ENCODE measurements around the gene TMEM30A.

The TMEM30A gene

GRCh38 chr6:75220357-75220756 lies 64.2 kb downstream of the TMEM30A start:
- Histone ChIP-seq H2BK15ac (replicated peaks; ENCODE audit: low read depth) (no peak overlapping the region), H3K4me3 (ENCODE audit: low read length) (no peak overlapping the region), H3K9ac (ENCODE audit: low read length) (no peak overlapping the region), H3K79me2 (ENCODE audit: control insufficient read depth, insufficient read depth, low read length) (no peaks in the 10 kb centered on the region), H3K4me2 (ENCODE audit: low read length) (no peak overlapping the region), H3K18ac (ENCODE audit: low read length) (no peak overlapping the region), H2BK120ac (ENCODE audit: low read depth, low read length) (no peak overlapping the region), H3K56ac (ENCODE audit: low read length) (no peak overlapping the region), H3K36me3 (ENCODE audit: control insufficient read depth, insufficient read depth, low read length) (no peaks in the 10 kb centered on the region), H4K8ac (ENCODE audit: low read depth, low read length) (no peak overlapping the region), H3K4ac (ENCODE audit: low read depth, low read length) (no peak overlapping the region), H2BK5ac (ENCODE audit: low read length) (no peak overlapping the region), H3K4me1 (ENCODE audit: control insufficient read depth, low read depth, low read length) (no peaks in the 10 kb centered on the region), H2AK5ac (ENCODE audit: low read length) (no peak overlapping the region), H4K5ac (ENCODE audit: low read length) (no peak overlapping the region), H3K27me3 (ENCODE audit: insufficient read depth, low read length, poor library complexity) (no peaks in the 10 kb centered on the region), H3K27ac (ENCODE audit: low read depth, low read length) (no peak overlapping the region), H3K79me1 (ENCODE audit: low read length) (no peaks in the 10 kb centered on the region), H3K23ac (ENCODE audit: low read length) (no peak overlapping the region)
- no CpG with 5 or more reads among the region's 1 CpG for WGBS (ENCODE audit: extremely low coverage, insufficient coverage, low lambda C conversion rate)
- no peak for DNase-seq

GRCh38 chr6:75219263-75219662 lies 65.3 kb downstream of the TMEM30A start:
- H2BK15ac ChIP-seq (replicated peaks; ENCODE audit: low read depth) = no peak overlapping the region
- H3K4me1 ChIP-seq (ENCODE audit: control insufficient read depth, low read depth, low read length) = no peaks in the 10 kb centered on the region
- H3K79me2 ChIP-seq (ENCODE audit: control insufficient read depth, insufficient read depth, low read length) = no peaks in the 10 kb centered on the region
- no peaks in the 10 kb centered on the region for H3K27me3 ChIP-seq (ENCODE audit: insufficient read depth, low read length, poor library complexity)
- H3K79me1 ChIP-seq (ENCODE audit: low read length) = no peaks in the 10 kb centered on the region
- no peak overlapping the region for H4K5ac ChIP-seq (ENCODE audit: low read length)
- H3K4ac ChIP-seq (ENCODE audit: low read depth, low read length) = no peak overlapping the region
- no peak overlapping the region for H2BK120ac ChIP-seq (ENCODE audit: low read depth, low read length)
- no peak overlapping the region for H3K23ac ChIP-seq (ENCODE audit: low read length)
- no peak overlapping the region for H3K56ac ChIP-seq (ENCODE audit: low read length)
- WGBS (ENCODE audit: extremely low coverage, insufficient coverage, low lambda C conversion rate) = no CpG with 5 or more reads among the region's 3 CpGs
- H3K4me2 ChIP-seq (ENCODE audit: low read length) = no peak overlapping the region
- no peak overlapping the region for H3K9ac ChIP-seq (ENCODE audit: low read length)
- no peak overlapping the region for H4K8ac ChIP-seq (ENCODE audit: low read depth, low read length)
- no peak overlapping the region for H3K4me3 ChIP-seq (ENCODE audit: low read length)
- DNase-seq = no peak
- no peaks in the 10 kb centered on the region for H3K36me3 ChIP-seq (ENCODE audit: control insufficient read depth, insufficient read depth, low read length)
- no peak overlapping the region for H2AK5ac ChIP-seq (ENCODE audit: low read length)
- H3K27ac ChIP-seq (ENCODE audit: low read depth, low read length) = no peak overlapping the region
- no peak overlapping the region for H2BK5ac ChIP-seq (ENCODE audit: low read length)
- H3K18ac ChIP-seq (ENCODE audit: low read length) = no peak overlapping the region

- no peak overlapping the region for H3K18ac ChIP-seq (ENCODE audit: low read length)
- H3K4ac ChIP-seq (ENCODE audit: low read depth, low read length) = no peak overlapping the region
- no peak overlapping the region for H3K23ac ChIP-seq (ENCODE audit: low read length)
- no peak overlapping the region for H3K4me3 ChIP-seq (ENCODE audit: low read length)
- H3K4me2 ChIP-seq (ENCODE audit: low read length) = no peak overlapping the region
- no peaks in the 10 kb centered on the region for H3K4me1 ChIP-seq (ENCODE audit: control insufficient read depth, low read depth, low read length)
- no peak overlapping the region for H4K5ac ChIP-seq (ENCODE audit: low read length)
- no CpG with 5 or more reads among the region's 4 CpGs for WGBS (ENCODE audit: extremely low coverage, insufficient coverage, low lambda C conversion rate)
- H2AK5ac ChIP-seq (ENCODE audit: low read length) = no peak overlapping the region
- no peak overlapping the region for H3K56ac ChIP-seq (ENCODE audit: low read length)
- H2BK120ac ChIP-seq (ENCODE audit: low read depth, low read length) = no peak overlapping the region
- no peaks in the 10 kb centered on the region for H3K27me3 ChIP-seq (ENCODE audit: insufficient read depth, low read length, poor library complexity)
- no peak overlapping the region for H2BK5ac ChIP-seq (ENCODE audit: low read length)
- no peaks in the 10 kb centered on the region for H3K79me2 ChIP-seq (ENCODE audit: control insufficient read depth, insufficient read depth, low read length)
- H3K9ac ChIP-seq (ENCODE audit: low read length) = no peak overlapping the region
- peak; percentile 45 for DNase-seq
- no peaks in the 10 kb centered on the region for H3K79me1 ChIP-seq (ENCODE audit: low read length)
- no peaks in the 10 kb centered on the region for H3K36me3 ChIP-seq (ENCODE audit: control insufficient read depth, insufficient read depth, low read length)
- no peak overlapping the region for H2BK15ac ChIP-seq (replicated peaks; ENCODE audit: low read depth)
- H3K27ac ChIP-seq (ENCODE audit: low read depth, low read length) = no peak overlapping the region
- no peak overlapping the region for H4K8ac ChIP-seq (ENCODE audit: low read depth, low read length)
Measured at GRCh38 chr6:75217193-75217592, 67.4 kb downstream of the TMEM30A start.

DNA sequence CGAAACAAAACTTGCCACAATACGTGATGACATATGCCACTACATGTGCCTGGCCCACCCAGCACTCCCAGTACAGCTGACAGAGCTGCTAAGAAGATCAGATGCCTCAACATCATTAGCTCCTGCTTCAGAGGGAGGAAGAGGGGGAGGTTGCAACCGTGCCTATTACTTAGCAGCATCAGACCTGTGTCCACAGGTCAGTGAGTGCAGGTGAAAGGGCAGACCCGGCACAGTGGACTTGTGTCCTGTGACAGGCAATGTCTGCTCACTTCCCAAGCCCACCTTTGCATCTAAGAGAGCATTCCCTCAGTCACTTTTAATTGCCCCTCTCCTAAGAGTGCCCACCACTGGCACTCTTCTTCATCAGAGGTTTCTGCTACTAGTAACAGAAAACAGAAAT lies 69.3 kb downstream of the TMEM30A start:
- Histone ChIP-seq H3K27ac (ENCODE audit: low read depth, low read length) (no peak overlapping the region), H4K5ac (ENCODE audit: low read length) (no peak overlapping the region), H2AK5ac (ENCODE audit: low read length) (no peak overlapping the region), H2BK15ac (replicated peaks; ENCODE audit: low read depth) (no peak overlapping the region), H3K4ac (ENCODE audit: low read depth, low read length) (no peak overlapping the region), H3K27me3 (ENCODE audit: insufficient read depth, low read length, poor library complexity) (no peaks in the 10 kb centered on the region), H3K4me3 (ENCODE audit: low read length) (no peak overlapping the region), H3K9ac (ENCODE audit: low read length) (no peak overlapping the region), H4K8ac (ENCODE audit: low read depth, low read length) (no peak overlapping the region), H3K23ac (ENCODE audit: low read length) (no peak overlapping the region), H3K79me1 (ENCODE audit: low read length) (no peaks in the 10 kb centered on the region), H3K79me2 (ENCODE audit: control insufficient read depth, insufficient read depth, low read length) (no peaks in the 10 kb centered on the region), H2BK5ac (ENCODE audit: low read length) (no peak overlapping the region), H2BK120ac (ENCODE audit: low read depth, low read length) (no peak overlapping the region), H3K4me1 (ENCODE audit: control insufficient read depth, low read depth, low read length) (no peaks in the 10 kb centered on the region), H3K4me2 (ENCODE audit: low read length) (no peak overlapping the region), H3K56ac (ENCODE audit: low read length) (no peak overlapping the region), H3K18ac (ENCODE audit: low read length) (no peak overlapping the region), H3K36me3 (ENCODE audit: control insufficient read depth, insufficient read depth, low read length) (no peaks in the 10 kb centered on the region)
- no CpG with 5 or more reads among the region's 4 CpGs for WGBS (ENCODE audit: extremely low coverage, insufficient coverage, low lambda C conversion rate)
- no peak for DNase-seq

DNA sequence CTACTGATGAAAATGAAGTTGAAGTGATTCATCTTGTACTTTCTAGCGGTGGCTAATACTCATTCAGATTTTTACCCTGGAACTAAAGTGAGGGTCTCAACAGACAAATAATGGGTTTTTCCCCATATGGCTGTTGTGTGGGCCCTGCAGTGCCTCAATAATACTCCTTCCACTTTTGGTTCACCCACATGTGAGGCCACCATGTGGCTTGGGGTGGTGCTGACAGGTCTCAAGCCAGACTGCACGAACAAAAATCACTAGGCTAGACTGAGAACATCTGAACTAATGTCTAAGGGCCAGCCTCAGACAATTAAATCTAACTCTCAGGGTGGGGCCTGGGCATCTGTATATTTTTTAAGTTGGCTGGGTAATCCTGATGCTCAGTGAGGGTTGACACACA lies 70.9 kb downstream of the TMEM30A start:
- Histone ChIP-seq H3K36me3 (ENCODE audit: control insufficient read depth, insufficient read depth, low read length) (no peaks in the 10 kb centered on the region), H3K18ac (ENCODE audit: low read length) (no peak overlapping the region), H3K56ac (ENCODE audit: low read length) (no peak overlapping the region), H4K8ac (ENCODE audit: low read depth, low read length) (no peak overlapping the region), H2BK5ac (ENCODE audit: low read length) (no peak overlapping the region), H3K4me1 (ENCODE audit: control insufficient read depth, low read depth, low read length) (no peaks in the 10 kb centered on the region), H3K23ac (ENCODE audit: low read length) (no peak overlapping the region), H3K79me2 (ENCODE audit: control insufficient read depth, insufficient read depth, low read length) (no peaks in the 10 kb centered on the region), H4K5ac (ENCODE audit: low read length) (no peak overlapping the region), H2BK15ac (replicated peaks; ENCODE audit: low read depth) (no peak overlapping the region), H2BK120ac (ENCODE audit: low read depth, low read length) (no peak overlapping the region), H3K4me3 (ENCODE audit: low read length) (no peak overlapping the region), H3K4me2 (ENCODE audit: low read length) (no peak overlapping the region), H3K27me3 (ENCODE audit: insufficient read depth, low read length, poor library complexity) (no peaks in the 10 kb centered on the region), H3K9ac (ENCODE audit: low read length) (no peak overlapping the region), H3K79me1 (ENCODE audit: low read length) (no peaks in the 10 kb centered on the region), H2AK5ac (ENCODE audit: low read length) (no peak overlapping the region), H3K27ac (ENCODE audit: low read depth, low read length) (no peak overlapping the region), H3K4ac (ENCODE audit: low read depth, low read length) (no peak overlapping the region)
- no CpG with 5 or more reads among the region's 2 CpGs for WGBS (ENCODE audit: extremely low coverage, insufficient coverage, low lambda C conversion rate)
- no peak for DNase-seq

- no peak overlapping the region for H4K5ac ChIP-seq (ENCODE audit: low read length)
- no peak overlapping the region for H3K18ac ChIP-seq (ENCODE audit: low read length)
- H3K23ac ChIP-seq (ENCODE audit: low read length) = no peak overlapping the region
- H2AK5ac ChIP-seq (ENCODE audit: low read length) = no peak overlapping the region
- H3K36me3 ChIP-seq (ENCODE audit: control insufficient read depth, insufficient read depth, low read length) = no peaks in the 10 kb centered on the region
- peaks cover 4% of the 10 kb centered on the region for H3K27me3 ChIP-seq (ENCODE audit: insufficient read depth, low read length, poor library complexity)
- no peaks in the 10 kb centered on the region for H3K79me1 ChIP-seq (ENCODE audit: low read length)
- no peak overlapping the region for H4K8ac ChIP-seq (ENCODE audit: low read depth, low read length)
- H3K4me1 ChIP-seq (ENCODE audit: control insufficient read depth, low read depth, low read length) = no peaks in the 10 kb centered on the region
- H2BK120ac ChIP-seq (ENCODE audit: low read depth, low read length) = no peak overlapping the region
- no peak overlapping the region for H3K56ac ChIP-seq (ENCODE audit: low read length)
- no peak overlapping the region for H3K9ac ChIP-seq (ENCODE audit: low read length)
- H3K4me2 ChIP-seq (ENCODE audit: low read length) = no peak overlapping the region
- no peak overlapping the region for H2BK15ac ChIP-seq (replicated peaks; ENCODE audit: low read depth)
- H3K79me2 ChIP-seq (ENCODE audit: control insufficient read depth, insufficient read depth, low read length) = no peaks in the 10 kb centered on the region
- H2BK5ac ChIP-seq (ENCODE audit: low read length) = no peak overlapping the region
- no peak overlapping the region for H3K4me3 ChIP-seq (ENCODE audit: low read length)
- no peak overlapping the region for H3K4ac ChIP-seq (ENCODE audit: low read depth, low read length)
- no peak overlapping the region for H3K27ac ChIP-seq (ENCODE audit: low read depth, low read length)
- WGBS (ENCODE audit: extremely low coverage, insufficient coverage, low lambda C conversion rate) = no CpG with 5 or more reads among the region's 1 CpG
- DNase-seq = no peak
Measured at GRCh38 chr6:75213112-75213511, 71.5 kb downstream of the TMEM30A start.
